NCI-H1105 (cell line): ENCODE results near the gene AUTS2.

Source experiments
- DNase-seq: peaks from one replicate; lab custom pipeline; 2025; lab: John Stamatoyannopoulos, UW

AUTS2 gene

DNA sequence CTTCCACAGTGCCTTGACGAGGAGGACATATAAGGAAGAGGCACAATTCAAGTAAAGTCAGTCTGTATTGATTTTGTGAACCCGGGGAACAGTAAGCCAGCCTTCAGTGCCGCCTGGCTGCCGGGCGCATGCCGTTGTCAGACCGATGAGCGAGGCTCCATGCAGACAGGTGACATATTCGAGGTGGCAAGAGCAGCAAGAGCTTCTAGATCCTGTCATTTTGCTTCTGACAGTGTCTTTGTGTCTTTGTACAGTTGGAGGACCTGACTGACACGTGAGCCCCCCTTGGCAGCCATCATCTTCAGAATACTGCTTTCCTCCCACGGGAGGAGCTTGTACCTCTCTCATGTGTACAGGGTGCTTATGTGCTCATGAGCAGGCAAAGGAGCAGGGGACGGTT is 1146.2 kb downstream of the AUTS2 start:
- DNase-seq = no peak

DNA sequence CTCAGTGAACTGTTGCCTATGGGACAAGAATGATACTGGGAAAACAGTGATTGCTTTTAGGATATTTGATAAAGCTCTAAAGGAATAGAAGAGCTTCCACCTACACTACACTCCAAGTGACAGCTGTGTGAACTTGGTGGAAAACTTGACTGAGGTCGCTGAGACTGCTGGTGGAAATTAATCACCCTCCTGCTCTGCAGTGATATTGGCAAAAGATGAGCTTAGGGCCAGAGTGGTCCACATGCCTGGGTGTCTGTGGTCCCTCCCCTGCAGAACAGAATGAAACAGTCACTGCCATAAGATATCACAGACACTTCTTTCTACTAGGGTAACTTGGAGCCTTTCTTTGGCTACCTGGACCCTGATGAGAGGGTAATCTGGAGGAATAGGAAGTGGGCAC is 1151.6 kb downstream of the AUTS2 start:
- DNase-seq = no peak

- DNase-seq = no peak
Observed at GRCh38 chr7:70751895-70752294, 1153.6 kb downstream of the AUTS2 start.

GRCh38 chr7:70752794-70753241 is 1154.5 kb downstream of the AUTS2 start:
- DNase-seq = no peak

DNA sequence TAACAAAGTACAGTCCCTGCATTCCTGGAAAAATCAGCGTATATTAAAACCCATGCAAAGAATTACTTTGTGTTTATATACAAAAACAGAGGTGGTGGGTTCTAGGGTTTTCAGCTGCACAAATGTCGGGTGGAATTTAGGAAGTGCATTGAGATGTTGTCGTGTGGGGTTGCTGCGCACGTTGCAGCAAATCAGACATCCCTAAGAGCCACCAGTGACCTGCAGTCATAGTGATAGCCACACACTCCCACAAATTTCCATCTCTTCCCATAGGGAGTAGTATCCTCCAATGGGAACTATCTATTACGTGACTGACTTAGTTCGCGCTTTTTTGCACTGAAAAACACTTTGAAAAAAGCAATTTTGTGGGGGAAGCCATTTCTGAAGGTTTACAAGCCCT is 1158.5 kb downstream of the AUTS2 start:
- DNase-seq = no peak

- DNase-seq = no peak
Observed at GRCh38 chr7:70758646-70759045, 1160.4 kb downstream of the AUTS2 start.

GRCh38 chr7:70759674-70760073 is 1161.4 kb downstream of the AUTS2 start:
- DNase-seq = no peak

DNA sequence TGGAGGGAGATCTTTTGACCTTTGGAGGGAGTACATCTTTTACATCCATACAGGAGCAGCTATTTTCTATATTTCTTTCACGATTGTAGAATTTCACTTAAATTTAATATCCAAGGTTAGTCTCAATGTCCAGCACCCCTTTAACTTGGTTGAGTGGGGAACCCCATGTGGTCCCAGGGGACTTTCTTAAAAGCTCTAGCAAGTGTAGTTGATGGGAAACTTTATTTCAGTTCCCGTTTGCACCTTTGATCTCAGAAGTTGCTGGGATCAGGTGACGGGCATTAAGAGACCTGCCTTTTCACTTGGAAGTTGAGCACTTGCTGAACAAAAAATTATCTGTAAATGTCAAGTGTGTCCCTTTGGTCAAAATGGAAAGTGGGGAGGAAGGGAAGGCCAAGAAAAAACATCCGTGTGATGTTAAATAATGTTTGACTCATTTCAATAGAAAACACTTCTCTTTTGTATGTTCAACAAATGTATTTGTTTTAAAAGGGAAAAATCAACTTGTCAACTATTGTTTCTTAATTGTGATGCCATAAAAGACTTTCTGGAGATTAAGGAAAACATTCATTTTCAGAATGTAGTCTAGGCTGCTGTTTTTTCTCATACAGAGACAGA is 1163.5 kb downstream of the AUTS2 start:
- no peak for DNase-seq

- DNase-seq = no peak
Observed at GRCh38 chr7:70762696-70763095, 1164.4 kb downstream of the AUTS2 start.

DNA sequence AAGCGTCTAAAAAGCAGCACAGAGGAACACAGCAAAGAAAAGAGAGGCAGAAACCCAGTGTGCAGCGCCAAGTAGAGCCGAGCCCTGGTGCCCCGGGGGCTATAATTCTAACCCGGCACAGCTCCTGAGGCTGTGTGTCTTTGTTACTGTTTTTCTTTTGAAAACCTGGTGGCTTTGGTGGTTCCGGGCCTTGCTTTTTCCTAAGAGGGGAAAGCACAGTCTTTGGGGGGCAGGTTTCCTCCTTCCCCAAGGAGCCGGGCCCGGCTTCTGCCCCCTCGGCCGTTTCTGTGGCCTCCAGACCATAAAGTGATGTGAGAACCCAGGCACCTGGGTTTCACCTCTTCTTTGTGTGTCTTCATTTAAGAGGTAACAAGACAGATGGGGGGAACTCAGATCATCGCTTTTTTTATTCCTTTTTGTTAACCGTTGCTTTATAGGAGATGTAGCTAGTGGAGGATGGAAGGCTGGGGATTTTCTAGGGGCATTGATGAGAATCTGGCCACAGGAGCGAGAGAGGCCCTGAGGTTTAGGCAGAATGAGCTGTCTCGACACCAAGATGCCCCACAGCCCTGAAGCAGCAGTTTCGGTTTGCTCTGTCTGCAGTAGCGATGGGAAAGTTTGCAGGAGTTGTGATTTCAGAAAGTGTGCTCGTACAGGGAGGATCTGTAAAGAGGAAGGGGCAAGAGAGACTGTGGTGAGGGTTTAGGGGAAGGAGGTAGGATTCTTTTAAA is 1165.9 kb downstream of the AUTS2 start:
- no peak for DNase-seq

GRCh38 chr7:70764701-70765208 is 1166.5 kb downstream of the AUTS2 start:
- no peak for DNase-seq

DNA sequence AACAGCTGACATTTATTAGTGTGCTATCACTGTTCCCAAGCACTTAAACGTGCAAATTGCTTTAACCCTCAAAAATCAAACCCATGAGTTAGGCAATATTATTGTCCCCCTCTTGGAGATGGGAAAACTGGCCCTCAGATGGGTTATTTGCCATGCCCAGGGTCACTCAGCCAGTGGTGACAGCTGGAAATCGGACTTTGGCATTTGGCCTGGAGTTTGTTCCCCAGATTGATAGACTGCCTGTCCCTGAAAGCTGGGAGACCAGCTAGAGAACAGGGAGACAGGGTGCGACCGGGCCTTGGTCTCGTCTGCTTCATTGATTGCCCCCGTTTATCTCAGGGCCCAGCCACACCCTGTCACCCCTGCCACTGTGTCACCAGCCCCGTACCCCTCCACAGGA is 1167.4 kb downstream of the AUTS2 start:
- no peak for DNase-seq

- no peak for DNase-seq
Observed at GRCh38 chr7:70766109-70766508, 1167.8 kb downstream of the AUTS2 start.

DNA sequence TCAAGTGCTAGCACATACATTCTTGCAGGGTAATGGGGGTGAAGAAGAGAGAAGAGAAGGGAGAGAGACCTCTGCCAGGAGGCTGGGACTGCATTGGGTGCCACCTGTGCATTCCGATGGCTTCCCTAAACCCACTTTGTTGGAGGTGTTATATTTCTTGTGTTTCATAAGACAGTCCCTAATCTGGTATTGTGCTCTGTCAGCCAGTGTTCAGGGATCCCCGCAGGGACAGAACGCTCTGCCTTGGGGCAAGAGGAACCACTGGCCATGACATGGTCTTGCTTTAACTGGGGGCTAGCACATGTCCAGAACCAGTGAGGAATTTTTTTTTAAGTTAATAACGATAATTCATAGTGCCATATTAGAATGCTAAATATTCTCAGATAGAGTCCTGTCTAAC is 1168.4 kb downstream of the AUTS2 start:
- no peak for DNase-seq

DNA sequence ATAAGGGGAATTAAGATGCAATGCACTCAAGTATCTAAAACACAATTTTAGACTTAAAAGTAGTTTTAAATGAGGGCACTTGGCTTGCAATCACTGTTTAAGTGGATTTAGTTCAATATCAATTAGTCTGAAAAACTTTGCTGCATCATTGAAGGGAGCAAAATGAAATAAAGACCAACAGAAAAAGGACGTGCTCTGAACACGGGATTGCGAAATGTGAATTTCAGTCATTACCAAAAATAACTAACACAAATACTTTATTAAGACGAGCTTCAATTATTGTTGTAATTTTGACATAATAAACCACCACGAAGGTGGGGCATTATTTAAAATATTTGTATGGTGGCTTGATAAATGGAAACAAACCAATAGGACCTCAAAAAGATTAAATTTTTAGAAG is 1171.9 kb downstream of the AUTS2 start:
- DNase-seq = no peak

DNA sequence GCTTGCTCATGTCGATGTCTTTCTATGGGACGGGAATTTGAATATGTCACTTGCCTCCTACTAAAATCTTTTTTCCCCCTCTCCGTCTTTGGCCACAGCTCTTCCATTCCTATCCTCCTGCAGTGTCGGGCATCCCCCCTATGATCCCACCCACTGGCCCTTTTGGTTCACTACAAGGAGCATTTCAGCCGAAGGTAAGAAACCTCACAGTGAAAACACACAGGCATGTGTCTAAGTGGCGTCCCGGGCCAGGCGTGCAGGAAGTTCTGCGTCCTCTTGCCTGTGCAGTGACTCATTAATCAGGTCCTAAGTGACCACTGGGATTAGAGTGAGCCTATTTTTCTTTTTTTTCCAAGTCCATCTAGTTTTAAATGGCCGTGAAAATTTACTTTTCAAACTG is 1173.2 kb downstream of the AUTS2 start:
- no peak for DNase-seq

- DNase-seq = no peak
Observed at GRCh38 chr7:70772891-70773290, 1174.6 kb downstream of the AUTS2 start.

GRCh38 chr7:70773406-70773805 is 1175.1 kb downstream of the AUTS2 start:
- no peak for DNase-seq

DNA sequence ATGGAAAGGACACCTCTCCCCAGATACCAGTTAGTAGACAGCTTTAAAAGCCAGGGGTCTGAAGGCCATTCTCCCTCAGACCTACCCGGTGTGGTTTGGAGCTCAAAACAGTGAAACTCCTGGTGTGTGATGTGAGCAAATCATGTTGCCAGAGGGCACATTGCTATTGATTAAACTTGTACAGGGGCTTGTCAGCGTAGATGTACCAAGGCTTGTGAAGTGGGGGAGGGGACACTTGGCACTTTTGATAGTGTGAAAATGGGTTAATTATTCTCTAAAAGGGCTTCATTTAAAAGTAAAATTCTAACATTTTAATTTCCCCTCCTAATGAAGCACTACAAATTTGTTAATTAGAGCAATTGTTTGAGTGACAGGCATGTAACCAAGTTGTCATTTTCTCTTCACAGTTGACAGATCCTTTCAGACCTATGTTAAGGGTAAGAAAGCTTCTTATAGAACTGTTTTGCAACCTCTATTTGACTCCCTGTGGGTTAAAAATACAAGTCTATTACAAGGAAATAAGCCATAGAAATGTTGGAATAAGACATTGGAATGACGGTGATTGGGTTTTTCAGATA is 1176.8 kb downstream of the AUTS2 start:
- no peak for DNase-seq

- DNase-seq = no peak
Observed at GRCh38 chr7:70775570-70776156, 1177.4 kb downstream of the AUTS2 start.

DNA sequence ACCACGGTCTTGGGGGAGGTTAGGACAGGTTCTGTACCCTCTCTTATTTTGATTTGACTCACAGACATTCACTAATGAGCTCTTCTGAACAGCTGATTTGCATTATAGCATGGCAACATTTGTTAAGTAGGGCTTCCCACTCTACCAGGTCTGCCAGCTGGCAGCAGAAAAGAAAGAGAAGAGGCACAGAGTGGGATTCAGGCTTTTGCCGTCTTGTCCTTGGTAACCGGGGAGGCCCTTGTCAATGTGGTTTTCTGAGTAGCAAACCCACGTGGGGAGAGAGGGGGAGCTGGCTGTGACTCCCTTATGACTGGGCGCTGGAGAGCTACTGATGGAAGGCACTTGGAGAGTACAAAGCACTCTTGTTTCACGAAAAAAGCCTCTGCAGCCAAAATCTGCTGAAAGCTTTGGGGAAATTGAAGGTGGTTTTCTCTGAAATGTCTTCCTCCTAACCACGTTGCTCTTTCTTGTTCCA is 1178.4 kb downstream of the AUTS2 start:
- no peak for DNase-seq

- DNase-seq = no peak
Observed at GRCh38 chr7:70777251-70777650, 1179.0 kb downstream of the AUTS2 start.

- DNase-seq = no peak
Observed at GRCh38 chr7:70778585-70778984, 1180.3 kb downstream of the AUTS2 start.
